ENCODE measurements around the gene BAIAP2L1.

DNA sequence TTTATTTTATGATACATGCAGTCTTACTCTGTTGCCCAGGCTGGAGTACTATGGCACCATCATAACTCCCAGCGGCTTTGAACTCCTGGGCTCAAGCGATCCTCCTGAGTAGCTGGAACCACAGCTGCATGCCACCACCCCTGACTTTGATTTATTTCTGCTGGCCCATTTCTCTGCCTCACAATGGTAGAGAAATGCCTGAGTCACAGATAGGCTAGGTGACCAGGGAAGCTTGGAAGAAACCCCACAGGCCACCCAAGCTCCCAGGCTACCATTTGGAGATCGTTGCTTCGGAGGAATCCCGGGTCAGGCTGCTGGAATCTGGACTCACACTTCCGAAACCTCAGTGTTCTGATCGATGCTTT, 17.4 kb upstream of the BAIAP2L1 start:
- TF ChIP-seq REST (IDR thresholded peaks at IDR 0.05; ENCODE audit: insufficient read depth in 1 of 2, low read depth in 2 of 2, low read length in 1 of 2) (no peak), CTCF (IDR thresholded peaks at IDR 0.05) (no peak), POLR2AphosphoS5 (IDR thresholded peaks at IDR 0.05; ENCODE audit: low read depth, low read length) (no peak), SIN3A (IDR thresholded peaks at IDR 0.05; ENCODE audit: borderline replicate concordance, insufficient read depth, low read depth, low read length) (no peak), TCF7L2 (IDR thresholded peaks at IDR 0.05; ENCODE audit: low read depth, low read length) (no peak)

Data from Panc1 (cell line).